Measurements from ENCODE around the gene OR51Q1. TPM values are rescaled to one million over a fixed set of nuclear protein-coding genes. Genes with fewer than 3 reads are reported as not detected.

Gene OR51Q1
- total RNA-seq, 4 donors from 2014 or later, result not detected

GRCh38 chr11:5443835-5444393, 22.0 kb downstream of the OR51Q1 start:
- H3K27me3 ChIP-seq, result no peaks in the 10 kb centered on the region
- WGBS, result 82% methylated on average over 2 of the region's 2 CpGs
- H3K27ac ChIP-seq, result no peak overlapping the region
- no peak for DNase-seq (ENCODE audit: low spot score in 2 of 2)
- H3K36me3 ChIP-seq, result no peaks in the 10 kb centered on the region
- no peak for TF ChIP-seq POLR2AphosphoS5 (IDR thresholded peaks at IDR 0.05)
- no peak for TF ChIP-seq POLR2A (IDR thresholded peaks at IDR 0.05)
- TF ChIP-seq, protein P1, sequence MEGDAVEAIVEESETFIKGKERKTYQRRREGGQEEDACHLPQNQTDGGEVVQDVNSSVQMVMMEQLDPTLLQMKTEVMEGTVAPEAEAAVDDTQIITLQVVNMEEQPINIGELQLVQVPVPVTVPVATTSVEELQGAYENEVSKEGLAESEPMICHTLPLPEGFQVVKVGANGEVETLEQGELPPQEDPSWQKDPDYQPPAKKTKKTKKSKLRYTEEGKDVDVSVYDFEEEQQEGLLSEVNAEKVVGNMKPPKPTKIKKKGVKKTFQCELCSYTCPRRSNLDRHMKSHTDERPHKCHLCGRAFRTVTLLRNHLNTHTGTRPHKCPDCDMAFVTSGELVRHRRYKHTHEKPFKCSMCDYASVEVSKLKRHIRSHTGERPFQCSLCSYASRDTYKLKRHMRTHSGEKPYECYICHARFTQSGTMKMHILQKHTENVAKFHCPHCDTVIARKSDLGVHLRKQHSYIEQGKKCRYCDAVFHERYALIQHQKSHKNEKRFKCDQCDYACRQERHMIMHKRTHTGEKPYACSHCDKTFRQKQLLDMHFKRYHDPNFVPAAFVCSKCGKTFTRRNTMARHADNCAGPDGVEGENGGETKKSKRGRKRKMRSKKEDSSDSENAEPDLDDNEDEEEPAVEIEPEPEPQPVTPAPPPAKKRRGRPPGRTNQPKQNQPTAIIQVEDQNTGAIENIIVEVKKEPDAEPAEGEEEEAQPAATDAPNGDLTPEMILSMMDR (IDR thresholded peaks at IDR 0.05), result no peak
- no peak for TF ChIP-seq EP300 (IDR thresholded peaks at IDR 0.05)
- H3K4me3 ChIP-seq, result no peak overlapping the region
- no peaks in the 10 kb centered on the region for H3K4me1 ChIP-seq
- no peaks in the 10 kb centered on the region for H3K9me3 ChIP-seq

GRCh38 chr11:5449023-5449422, 27.1 kb downstream of the OR51Q1 start, which contains the start of gene OR51I2:
Gene OR51I2, plus strand, starts transcription at chr11:5449323. Its CDS starts 4,166 bp downstream, at chr11:5453489.
- H3K4me1 ChIP-seq, result no peaks in the 10 kb centered on the region
- WGBS, result 81% methylated on average over 2 of the region's 2 CpGs
- H3K4me3 ChIP-seq, result no peak within 1 kb of the TSS
- no peaks in the 10 kb centered on the region for H3K36me3 ChIP-seq
- no peaks in the 10 kb centered on the region for H3K9me3 ChIP-seq
- H3K27me3 ChIP-seq, result no peaks in the 10 kb centered on the region
- TF ChIP-seq POLR2AphosphoS5 (IDR thresholded peaks at IDR 0.05), result no peak
- TF ChIP-seq EP300 (IDR thresholded peaks at IDR 0.05), result no peak
- TF ChIP-seq POLR2A (IDR thresholded peaks at IDR 0.05), result no peak
- TF ChIP-seq, protein P1 (IDR thresholded peaks at IDR 0.05), result no peak
- DNase-seq (ENCODE audit: low spot score in 2 of 2), result no peak
- no peak within 1 kb of the TSS for H3K27ac ChIP-seq

DNA sequence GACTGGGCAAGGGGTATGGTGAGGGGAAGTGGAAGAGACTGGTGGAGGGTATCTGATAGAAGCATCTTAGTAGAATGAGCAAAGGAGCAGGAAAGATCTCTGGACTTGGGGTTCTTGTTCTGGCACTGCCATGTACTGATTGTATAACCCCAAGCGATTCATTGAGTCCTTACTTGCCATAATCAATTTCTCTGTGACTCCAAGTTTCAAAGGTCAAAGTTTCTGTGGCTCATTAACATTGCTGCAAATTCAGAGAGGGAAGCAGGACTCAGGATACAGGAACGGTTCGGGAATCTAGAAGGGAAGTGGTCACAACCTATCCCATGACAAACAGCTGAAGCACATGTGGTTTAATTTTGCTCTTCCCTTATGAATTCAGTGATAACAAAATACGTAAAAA, 27.5 kb downstream of the OR51Q1 start:
- Histone ChIP-seq H3K27me3 (no peaks in the 10 kb centered on the region), H3K27ac (no peak overlapping the region), H3K36me3 (no peaks in the 10 kb centered on the region), H3K4me3 (no peak overlapping the region), H3K4me1 (no peaks in the 10 kb centered on the region), H3K9me3 (no peaks in the 10 kb centered on the region)
- DNase-seq (ENCODE audit: low spot score in 2 of 2), result no peak
- 77% methylated on average over 4 of the region's 4 CpGs for WGBS
- TF ChIP-seq, protein P1 (IDR thresholded peaks at IDR 0.05), result no peak
- TF ChIP-seq EP300 (IDR thresholded peaks at IDR 0.05) (no peak), POLR2AphosphoS5 (IDR thresholded peaks at IDR 0.05) (no peak), POLR2A (IDR thresholded peaks at IDR 0.05) (no peak)

GRCh38 chr11:5460983-5461621, 39.2 kb downstream of the OR51Q1 start:
- Histone ChIP-seq H3K4me1 (no peaks in the 10 kb centered on the region), H3K4me3 (no peak overlapping the region), H3K27me3 (no peaks in the 10 kb centered on the region), H3K36me3 (no peaks in the 10 kb centered on the region), H3K27ac (no peak overlapping the region), H3K9me3 (peaks cover 7% of the 10 kb centered on the region)
- TF ChIP-seq, protein P1 (IDR thresholded peaks at IDR 0.05), result no peak
- no peak for TF ChIP-seq POLR2A (IDR thresholded peaks at IDR 0.05)
- TF ChIP-seq POLR2AphosphoS5 (IDR thresholded peaks at IDR 0.05), result no peak
- no peak for TF ChIP-seq EP300 (IDR thresholded peaks at IDR 0.05)
- no peak for DNase-seq (ENCODE audit: low spot score in 2 of 2)
- 93% methylated on average over 10 of the region's 14 CpGs for WGBS

GRCh38 chr11:5467527-5467926, 45.6 kb downstream of the OR51Q1 start:
- WGBS, result 33% methylated on average over 2 of the region's 2 CpGs
- TF ChIP-seq EP300 (IDR thresholded peaks at IDR 0.05), result no peak
- no peak for TF ChIP-seq POLR2A (IDR thresholded peaks at IDR 0.05)
- no peak for TF ChIP-seq POLR2AphosphoS5 (IDR thresholded peaks at IDR 0.05)
- TF ChIP-seq, protein P1 (IDR thresholded peaks at IDR 0.05), result no peak
- Histone ChIP-seq H3K27me3 (no peaks in the 10 kb centered on the region), H3K4me1 (no peaks in the 10 kb centered on the region), H3K4me3 (no peak overlapping the region), H3K9me3 (no peaks in the 10 kb centered on the region), H3K27ac (no peak overlapping the region), H3K36me3 (no peaks in the 10 kb centered on the region)
- DNase-seq (ENCODE audit: low spot score in 2 of 2), result no peak
